Neural cell (in vitro differentiated cells): ENCODE measurements around the gene EBF3. TPM values are rescaled to one million over a fixed set of nuclear protein-coding genes. Genes with fewer than 3 reads are reported as not detected.

Experiments
- H2AFZ ChIP-seq: fragments of 200-600, 300-800 bp; sonication (generic), shearing (Covaris generic); 2 replicates; pipeline ENCODE4 v1.6.0; 2014; ENCODE audit warnings: low read depth, mild to moderate bottlenecking, antibody characterized with exemption, low read length, moderate library complexity
- H3F3A ChIP-seq: fragments of 200-600 bp; shearing (Covaris generic); 2 replicates; pipeline ENCODE4 v1.6.1; 2016; ENCODE audit warnings: mild to moderate bottlenecking, moderate library complexity, mixed read lengths, antibody characterized with exemption, low read length; ENCODE audit not compliant: insufficient read depth, poor library complexity, severe bottlenecking
- H3K27ac ChIP-seq: fragments of 200-600, 300-800 bp; sonication (generic), shearing (Covaris generic); 2 replicates; pipeline ENCODE4 v1.5.1; 2014; ENCODE audit warnings: mild to moderate bottlenecking, low read length, moderate library complexity
- H3K27me3 ChIP-seq: fragments of 300-800, 200-600 bp; sonication (generic), shearing (Covaris generic); 2 replicates; pipeline ENCODE4 v1.6.0; 2014; ENCODE audit warnings: mild to moderate bottlenecking, low read depth, low read length, moderate library complexity; ENCODE audit not compliant: insufficient read depth
- H3K36me3 ChIP-seq: fragments of 300-800, 200-600 bp; sonication (generic), shearing (Covaris generic); 2 replicates; pipeline ENCODE4 v1.5.1; 2014; ENCODE audit warnings: mild to moderate bottlenecking, antibody characterized with exemption, low read length, moderate library complexity; ENCODE audit not compliant: insufficient read depth
- H3K4me2 ChIP-seq: fragments of 300-800, 200-600 bp; sonication (generic), shearing (Covaris generic); 2 replicates; pipeline ENCODE4 v1.6.0; 2014; ENCODE audit warnings: mild to moderate bottlenecking, low read length
- H3K4me3 ChIP-seq: fragments of 300-800, 200-600 bp; sonication (generic), shearing (Covaris generic); 2 replicates; pipeline ENCODE4 v1.5.1; 2014; ENCODE audit warnings: mild to moderate bottlenecking, low read length, moderate library complexity
- H3K79me2 ChIP-seq: fragments of 200-600 bp; shearing (Covaris generic); replicated peaks from 2 replicates; pipeline ENCODE4 v1.6.0; 2014; ENCODE audit warnings: mild to moderate bottlenecking, low read length, moderate library complexity; ENCODE audit not compliant: insufficient read depth
- H3K9ac ChIP-seq: fragments of 300-800, 200-600 bp; sonication (generic), shearing (Covaris generic); 2 replicates; pipeline ENCODE4 v1.6.1; 2016; ENCODE audit warnings: mild to moderate bottlenecking, low read length, mixed read lengths
- H3K9me2 ChIP-seq: fragments of 200-600 bp; shearing (Covaris generic); 2 replicates; pipeline ENCODE4 v1.6.1; 2016; ENCODE audit warnings: mild to moderate bottlenecking, low read length, mixed read lengths; ENCODE audit not compliant: insufficient read depth
- H3K9me3 ChIP-seq: fragments of 200-600, 300-800 bp; sonication (generic), shearing (Covaris generic); 2 replicates; pipeline ENCODE4 v1.6.1; 2016; ENCODE audit warnings: mild to moderate bottlenecking, mixed run types, low read length, moderate library complexity, mixed read lengths
- H4K20me1 ChIP-seq: fragments of 200-600 bp; shearing (Covaris generic); 2 replicates; pipeline ENCODE4 v1.6.1; 2016; ENCODE audit warnings: mild to moderate bottlenecking, mixed run types; ENCODE audit not compliant: insufficient read depth
- EP300 ChIP-seq: fragments of 450-650 bp; conservative IDR thresholded peaks from 2 replicates; pipeline ENCODE4 v1.6.1; 2014; ENCODE audit warnings: antibody characterized with exemption, mild to moderate bottlenecking, moderate library complexity; ENCODE audit not compliant: poor library complexity, severe bottlenecking
- EZH2 ChIP-seq: fragments of 200-600, 300-800 bp; shearing (Covaris generic), sonication (generic); IDR thresholded peaks from 2 replicates; pipeline ENCODE4 v1.6.1; 2014; ENCODE audit warnings: antibody characterized with exemption, low read length, borderline replicate concordance, mild to moderate bottlenecking; ENCODE audit not compliant: insufficient read depth, poor library complexity, severe bottlenecking
- MXI1 ChIP-seq: fragments of 450-650 bp; conservative IDR thresholded peaks from 2 replicates; pipeline ENCODE4 v1.6.1; 2014; ENCODE audit warnings: antibody characterized with exemption, mild to moderate bottlenecking; ENCODE audit not compliant: poor library complexity, severe bottlenecking
- POLR2AphosphoS5 ChIP-seq: IDR thresholded peaks from 2 replicates; pipeline ENCODE4 v1.6.1; 2012
- RAD21 ChIP-seq: fragments of 450-650 bp; conservative IDR thresholded peaks from 2 replicates; pipeline ENCODE4 v1.6.1; 2014; ENCODE audit warnings: antibody characterized with exemption, mild to moderate bottlenecking, moderate library complexity
- SMC3 ChIP-seq: fragments of 450-650 bp; conservative IDR thresholded peaks from 2 replicates; pipeline ENCODE4 v1.6.1; 2014; ENCODE audit warnings: antibody characterized with exemption, mild to moderate bottlenecking, moderate library complexity; ENCODE audit not compliant: poor library complexity
- TAF1 ChIP-seq: IDR thresholded peaks from 2 replicates; pipeline ENCODE4 v1.6.1; 2012; ENCODE audit warnings: low read depth
- polyA plus RNA-seq: library from polyadenylated mRNA; depleted of rRNA; stranded (reverse); fragments of >200 nt; gene quantifications from 2 replicates; pipeline ENCODE4 v1.2.3, GENCODE V29; 2014
- TF ChIP-seq, protein P1 (sequence below): fragments of 450-650 bp; IDR thresholded peaks from 2 replicates; pipeline ENCODE4 v1.5.1; 2014; ENCODE audit warnings: antibody characterized with exemption, mild to moderate bottlenecking, moderate library complexity; ENCODE audit not compliant: poor library complexity, severe bottlenecking
- TF ChIP-seq, protein P2 (sequence below): IDR thresholded peaks from 2 replicates; pipeline ENCODE4 v1.6.1; 2012; ENCODE audit warnings: borderline replicate concordance

EBF3 gene
- polyA plus RNA-seq, 1 donor from 2014 or later: 0.38 TPM

DNA sequence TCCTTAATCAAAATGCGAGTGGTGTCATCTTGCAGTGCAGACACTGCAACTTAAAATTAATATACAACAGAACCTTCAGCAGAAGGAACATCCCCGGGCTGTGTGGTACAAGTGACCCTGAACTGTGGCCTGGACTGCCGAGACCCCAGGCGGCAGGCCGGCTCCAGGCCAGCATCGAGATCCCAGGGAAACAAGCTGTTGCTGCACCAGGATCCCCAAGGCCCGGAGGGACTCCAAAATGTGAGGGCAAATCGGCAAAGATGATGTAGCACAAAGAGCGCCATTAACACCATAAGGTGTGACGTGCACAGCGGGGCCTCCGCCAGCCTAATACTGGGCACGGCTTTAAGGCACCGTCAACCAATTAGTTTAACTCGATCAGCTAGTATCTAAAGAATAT lies 73.9 kb downstream of the EBF3 start:
- H3K27me3 ChIP-seq: no peaks in the 10 kb centered on the region
- no peak overlapping the region for H3K27ac ChIP-seq
- no peaks in the 10 kb centered on the region for H3K9me2 ChIP-seq
- no peak overlapping the region for H3K4me3 ChIP-seq
- H2AFZ ChIP-seq: no peak overlapping the region
- H4K20me1 ChIP-seq: no peaks in the 10 kb centered on the region
- no peak overlapping the region for H3K9ac ChIP-seq
- H3K9me3 ChIP-seq: no peaks in the 10 kb centered on the region
- H3K79me2 ChIP-seq: no peaks in the 10 kb centered on the region
- H3F3A ChIP-seq: no peaks in the 10 kb centered on the region
- H3K4me2 ChIP-seq: no peak overlapping the region
- TF ChIP-seq POLR2AphosphoS5 (no peak), EZH2 (no peak), MXI1 (no peak), RAD21 (no peak)
- TF ChIP-seq, protein P1, sequence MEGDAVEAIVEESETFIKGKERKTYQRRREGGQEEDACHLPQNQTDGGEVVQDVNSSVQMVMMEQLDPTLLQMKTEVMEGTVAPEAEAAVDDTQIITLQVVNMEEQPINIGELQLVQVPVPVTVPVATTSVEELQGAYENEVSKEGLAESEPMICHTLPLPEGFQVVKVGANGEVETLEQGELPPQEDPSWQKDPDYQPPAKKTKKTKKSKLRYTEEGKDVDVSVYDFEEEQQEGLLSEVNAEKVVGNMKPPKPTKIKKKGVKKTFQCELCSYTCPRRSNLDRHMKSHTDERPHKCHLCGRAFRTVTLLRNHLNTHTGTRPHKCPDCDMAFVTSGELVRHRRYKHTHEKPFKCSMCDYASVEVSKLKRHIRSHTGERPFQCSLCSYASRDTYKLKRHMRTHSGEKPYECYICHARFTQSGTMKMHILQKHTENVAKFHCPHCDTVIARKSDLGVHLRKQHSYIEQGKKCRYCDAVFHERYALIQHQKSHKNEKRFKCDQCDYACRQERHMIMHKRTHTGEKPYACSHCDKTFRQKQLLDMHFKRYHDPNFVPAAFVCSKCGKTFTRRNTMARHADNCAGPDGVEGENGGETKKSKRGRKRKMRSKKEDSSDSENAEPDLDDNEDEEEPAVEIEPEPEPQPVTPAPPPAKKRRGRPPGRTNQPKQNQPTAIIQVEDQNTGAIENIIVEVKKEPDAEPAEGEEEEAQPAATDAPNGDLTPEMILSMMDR: no peak
- no peaks in the 10 kb centered on the region for H3K36me3 ChIP-seq

DNA sequence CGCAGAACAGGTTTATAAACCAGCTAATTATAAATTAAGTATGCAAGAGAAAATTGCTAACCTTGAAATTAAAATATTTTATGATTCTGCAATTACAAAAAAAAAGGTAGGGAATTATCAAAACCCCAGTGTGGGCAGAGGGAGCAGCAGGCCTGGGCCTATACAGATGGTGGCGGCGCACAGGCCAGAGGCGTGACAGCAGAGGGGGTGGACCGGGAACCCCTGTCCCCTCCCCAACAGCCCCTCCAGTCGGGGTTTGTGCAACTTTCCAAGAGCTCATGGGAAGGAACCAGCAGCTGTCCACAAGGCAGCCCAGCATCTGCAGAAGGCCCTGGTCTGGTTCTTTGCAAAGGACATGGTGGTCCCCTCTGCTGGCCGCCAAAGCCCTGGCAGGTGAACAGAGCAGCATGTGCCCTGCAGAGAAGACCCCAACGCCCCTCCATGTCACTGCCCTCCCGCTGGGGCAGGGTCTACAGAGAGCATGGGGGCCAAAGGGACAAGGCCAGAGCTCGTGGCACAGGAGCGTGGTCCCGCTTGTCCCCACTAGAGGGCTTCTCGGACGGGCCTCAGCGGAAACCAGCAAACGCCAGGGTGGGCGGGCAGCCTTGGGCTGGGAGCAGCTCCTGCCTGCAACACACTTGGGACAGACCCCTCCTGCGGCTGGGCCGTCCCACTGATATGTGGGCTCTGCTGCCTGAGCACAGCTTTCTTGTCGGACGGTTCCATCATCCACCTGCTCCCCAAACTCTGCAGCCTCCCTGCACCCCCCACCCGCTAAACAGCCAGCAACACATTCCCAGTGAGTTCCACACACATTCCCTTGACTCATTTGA lies 75.1 kb downstream of the EBF3 start:
- Histone ChIP-seq H3K4me2 (no peak overlapping the region), H3K79me2 (no peaks in the 10 kb centered on the region), H3K4me3 (no peak overlapping the region), H3K9me3 (no peaks in the 10 kb centered on the region), H3K9ac (no peak overlapping the region), H3K36me3 (no peaks in the 10 kb centered on the region), H4K20me1 (no peaks in the 10 kb centered on the region), H3K27me3 (no peaks in the 10 kb centered on the region), H2AFZ (no peak overlapping the region), H3F3A (no peaks in the 10 kb centered on the region), H3K9me2 (no peaks in the 10 kb centered on the region), H3K27ac (no peak overlapping the region)
- no peak for TF ChIP-seq EP300

DNA sequence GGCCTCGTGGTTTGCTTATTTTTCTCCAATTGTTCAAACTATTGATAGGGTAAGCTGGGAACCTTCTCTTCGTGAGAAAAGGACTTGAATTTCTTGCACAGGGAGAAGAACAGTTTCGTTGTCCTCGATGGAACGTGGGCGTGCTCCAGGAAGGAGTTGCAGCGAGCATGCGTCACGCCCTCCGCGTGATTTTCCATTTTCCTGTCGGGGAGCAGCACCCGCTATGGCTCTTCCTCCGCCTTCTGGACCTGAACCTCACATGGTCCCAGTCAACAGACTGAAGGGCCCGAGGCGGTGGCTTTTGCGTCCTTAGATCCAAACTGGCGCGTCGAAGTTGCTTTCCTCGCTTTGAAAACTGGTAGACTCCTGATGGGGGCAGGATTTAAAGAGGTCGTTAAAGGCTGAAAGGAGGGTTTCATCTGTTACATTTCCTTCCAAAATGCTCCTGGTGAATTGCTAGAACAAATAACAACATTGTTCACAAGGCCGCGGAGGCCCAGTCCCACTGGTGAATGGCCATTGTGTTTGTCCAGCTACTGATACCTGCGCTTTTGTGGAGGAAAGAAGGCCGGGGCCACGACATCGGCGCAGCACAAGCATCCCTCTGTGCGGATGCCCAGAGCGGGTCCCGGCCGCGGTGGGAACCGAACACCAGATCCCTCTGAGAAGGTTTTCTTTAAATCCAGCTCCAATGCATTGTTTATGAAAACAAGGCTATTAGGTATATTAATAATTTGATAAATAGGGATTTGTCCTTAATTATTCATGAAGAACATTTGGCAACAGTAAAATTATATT lies 75.9 kb downstream of the EBF3 start:
- H3K9me3 ChIP-seq: no peaks in the 10 kb centered on the region
- no peaks in the 10 kb centered on the region for H4K20me1 ChIP-seq
- no peak overlapping the region for H2AFZ ChIP-seq
- no peak overlapping the region for H3K4me2 ChIP-seq
- H3K79me2 ChIP-seq: no peaks in the 10 kb centered on the region
- H3K36me3 ChIP-seq: no peaks in the 10 kb centered on the region
- no peak for TF ChIP-seq MXI1
- TF ChIP-seq RAD21: no peak
- TF ChIP-seq POLR2AphosphoS5: no peak
- no peak for TF ChIP-seq EP300
- TF ChIP-seq, protein P1: no peak
- TF ChIP-seq, protein P2, sequence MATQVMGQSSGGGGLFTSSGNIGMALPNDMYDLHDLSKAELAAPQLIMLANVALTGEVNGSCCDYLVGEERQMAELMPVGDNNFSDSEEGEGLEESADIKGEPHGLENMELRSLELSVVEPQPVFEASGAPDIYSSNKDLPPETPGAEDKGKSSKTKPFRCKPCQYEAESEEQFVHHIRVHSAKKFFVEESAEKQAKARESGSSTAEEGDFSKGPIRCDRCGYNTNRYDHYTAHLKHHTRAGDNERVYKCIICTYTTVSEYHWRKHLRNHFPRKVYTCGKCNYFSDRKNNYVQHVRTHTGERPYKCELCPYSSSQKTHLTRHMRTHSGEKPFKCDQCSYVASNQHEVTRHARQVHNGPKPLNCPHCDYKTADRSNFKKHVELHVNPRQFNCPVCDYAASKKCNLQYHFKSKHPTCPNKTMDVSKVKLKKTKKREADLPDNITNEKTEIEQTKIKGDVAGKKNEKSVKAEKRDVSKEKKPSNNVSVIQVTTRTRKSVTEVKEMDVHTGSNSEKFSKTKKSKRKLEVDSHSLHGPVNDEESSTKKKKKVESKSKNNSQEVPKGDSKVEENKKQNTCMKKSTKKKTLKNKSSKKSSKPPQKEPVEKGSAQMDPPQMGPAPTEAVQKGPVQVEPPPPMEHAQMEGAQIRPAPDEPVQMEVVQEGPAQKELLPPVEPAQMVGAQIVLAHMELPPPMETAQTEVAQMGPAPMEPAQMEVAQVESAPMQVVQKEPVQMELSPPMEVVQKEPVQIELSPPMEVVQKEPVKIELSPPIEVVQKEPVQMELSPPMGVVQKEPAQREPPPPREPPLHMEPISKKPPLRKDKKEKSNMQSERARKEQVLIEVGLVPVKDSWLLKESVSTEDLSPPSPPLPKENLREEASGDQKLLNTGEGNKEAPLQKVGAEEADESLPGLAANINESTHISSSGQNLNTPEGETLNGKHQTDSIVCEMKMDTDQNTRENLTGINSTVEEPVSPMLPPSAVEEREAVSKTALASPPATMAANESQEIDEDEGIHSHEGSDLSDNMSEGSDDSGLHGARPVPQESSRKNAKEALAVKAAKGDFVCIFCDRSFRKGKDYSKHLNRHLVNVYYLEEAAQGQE: no peak
- TF ChIP-seq TAF1: no peak
- no peak for TF ChIP-seq EZH2
- no peak for TF ChIP-seq SMC3
- no peak overlapping the region for H3K27ac ChIP-seq
- H3K4me3 ChIP-seq: no peak overlapping the region
- no peaks in the 10 kb centered on the region for H3K9me2 ChIP-seq
- no peak overlapping the region for H3K9ac ChIP-seq
- no peaks in the 10 kb centered on the region for H3K27me3 ChIP-seq
- H3F3A ChIP-seq: no peaks in the 10 kb centered on the region
